ENCODE measurements around the gene CCR5AS.
"Not testable (repeated sequence)": the region's sequence is repeated elsewhere in the genome, so short reads cannot be mapped to it uniquely, and the experiment has no call there.

DNA sequence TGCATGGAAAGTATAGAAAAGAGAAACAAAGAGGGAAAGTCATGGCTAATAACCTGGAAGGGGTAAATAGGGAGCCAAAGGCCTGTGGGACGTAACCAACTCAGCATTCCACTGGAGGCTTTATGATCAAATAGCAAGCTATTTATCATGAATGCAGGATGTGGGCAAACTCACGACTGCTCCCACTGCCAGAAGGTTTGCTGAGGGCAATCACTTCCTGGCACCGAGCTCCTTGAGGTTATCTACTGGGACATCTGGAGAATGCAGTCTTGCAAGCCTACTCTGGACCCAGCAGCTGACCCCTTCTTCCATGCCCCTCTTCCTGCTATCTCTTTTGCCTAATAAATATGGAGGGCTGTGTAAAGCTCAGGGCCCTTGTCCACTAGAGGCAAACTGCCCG is 19.6 kb upstream of the CCR5AS start:
- TF ChIP-seq, protein P1, sequence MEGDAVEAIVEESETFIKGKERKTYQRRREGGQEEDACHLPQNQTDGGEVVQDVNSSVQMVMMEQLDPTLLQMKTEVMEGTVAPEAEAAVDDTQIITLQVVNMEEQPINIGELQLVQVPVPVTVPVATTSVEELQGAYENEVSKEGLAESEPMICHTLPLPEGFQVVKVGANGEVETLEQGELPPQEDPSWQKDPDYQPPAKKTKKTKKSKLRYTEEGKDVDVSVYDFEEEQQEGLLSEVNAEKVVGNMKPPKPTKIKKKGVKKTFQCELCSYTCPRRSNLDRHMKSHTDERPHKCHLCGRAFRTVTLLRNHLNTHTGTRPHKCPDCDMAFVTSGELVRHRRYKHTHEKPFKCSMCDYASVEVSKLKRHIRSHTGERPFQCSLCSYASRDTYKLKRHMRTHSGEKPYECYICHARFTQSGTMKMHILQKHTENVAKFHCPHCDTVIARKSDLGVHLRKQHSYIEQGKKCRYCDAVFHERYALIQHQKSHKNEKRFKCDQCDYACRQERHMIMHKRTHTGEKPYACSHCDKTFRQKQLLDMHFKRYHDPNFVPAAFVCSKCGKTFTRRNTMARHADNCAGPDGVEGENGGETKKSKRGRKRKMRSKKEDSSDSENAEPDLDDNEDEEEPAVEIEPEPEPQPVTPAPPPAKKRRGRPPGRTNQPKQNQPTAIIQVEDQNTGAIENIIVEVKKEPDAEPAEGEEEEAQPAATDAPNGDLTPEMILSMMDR (IDR thresholded peaks at IDR 0.05) = not testable (repeated sequence)
- TF ChIP-seq POLR2A (IDR thresholded peaks at IDR 0.05) = not testable (repeated sequence)
